GM23338 (cell line): ENCODE measurements around the gene SLC7A6. TPM values are rescaled to one million over a fixed set of nuclear protein-coding genes. Genes with fewer than 3 reads are reported as not detected.

Experiments
- ATAC-seq: fragments of 200-7000 bp; cut with Tn5 transposase; 3 replicates; pipeline ENCODE4 v1.9.1; 2020
- DNase-seq: peaks from one replicate; pipeline ENCODE4 v3.0.0-alpha.2; 2015; ENCODE audit warnings: low spot score
- H2AFZ ChIP-seq: fragments of 200-600 bp; sonication (generic); 2 replicates; pipeline ENCODE4 v1.8.0; 2016; ENCODE audit warnings: antibody characterized with exemption, mild to moderate bottlenecking, moderate library complexity
- H3F3A ChIP-seq: fragments of 200-600 bp; sonication (generic); replicated peaks from 2 replicates; pipeline ENCODE4 v1.8.0; 2017; ENCODE audit warnings: antibody characterized with exemption, mixed run types, low read depth
- H3K27ac ChIP-seq: fragments of 200-600 bp; sonication (generic); 2 replicates; pipeline ENCODE4 v1.6.1; 2016; ENCODE audit warnings: low read depth
- H3K27me3 ChIP-seq: fragments of 200-600 bp; sonication (generic); 2 replicates; pipeline ENCODE4 v1.8.0; 2016; ENCODE audit warnings: mild to moderate bottlenecking, mixed run types, moderate library complexity; ENCODE audit not compliant: insufficient read depth
- H3K36me3 ChIP-seq: fragments of 200-600 bp; sonication (generic); 2 replicates; pipeline ENCODE4 v1.8.0; 2016; ENCODE audit warnings: mild to moderate bottlenecking; ENCODE audit not compliant: insufficient read depth
- H3K4me1 ChIP-seq: fragments of 200-600 bp; sonication (generic); 2 replicates; pipeline ENCODE4 v1.8.0; 2016; ENCODE audit warnings: mild to moderate bottlenecking, moderate library complexity; ENCODE audit not compliant: insufficient read depth
- H3K4me2 ChIP-seq: fragments of 200-600 bp; sonication (generic); 2 replicates; pipeline ENCODE4 v1.7.1; 2017; ENCODE audit warnings: mixed run types
- H3K4me3 ChIP-seq: fragments of 200-600 bp; sonication (generic); 2 replicates; pipeline ENCODE4 v1.6.1; 2016; ENCODE audit warnings: mixed run types
- H3K79me2 ChIP-seq: fragments of 200-600 bp; sonication (generic); replicated peaks from 2 replicates; pipeline ENCODE4 v1.8.0; 2017; ENCODE audit warnings: mild to moderate bottlenecking; ENCODE audit not compliant: insufficient read depth
- H3K9me2 ChIP-seq: fragments of 200-600 bp; sonication (generic); 2 replicates; pipeline ENCODE4 v1.8.0; 2017; ENCODE audit not compliant: insufficient read depth
- H4K20me1 ChIP-seq: fragments of 200-600 bp; sonication (generic); replicated peaks from 2 replicates; pipeline ENCODE4 v1.8.0; 2017; ENCODE audit warnings: mild to moderate bottlenecking; ENCODE audit not compliant: insufficient read depth
- H3K27ac Mint-ChIP-seq: 2 replicates; pipeline ENCODE4 v1.8.0; 2020; ENCODE audit warnings: inconsistent platforms, mild to moderate bottlenecking, moderate library complexity, mixed read lengths
- H3K27me3 Mint-ChIP-seq: 3 replicates; pipeline ENCODE4 v1.8.0; 2022; ENCODE audit warnings: low read depth, mild to moderate bottlenecking, moderate library complexity, mixed read lengths, inconsistent platforms; ENCODE audit not compliant: insufficient read depth, poor library complexity
- H3K36me3 Mint-ChIP-seq: 3 replicates; pipeline ENCODE4 v1.8.0; 2021; ENCODE audit warnings: low read depth, mild to moderate bottlenecking, inconsistent platforms, moderate library complexity, mixed read lengths
- H3K4me1 Mint-ChIP-seq: 3 replicates; pipeline ENCODE4 v1.8.0; 2020; ENCODE audit warnings: mild to moderate bottlenecking, inconsistent platforms, mixed read lengths
- H3K4me3 Mint-ChIP-seq: 3 replicates; pipeline ENCODE4 v1.8.0; 2021; ENCODE audit warnings: moderate library complexity, mild to moderate bottlenecking, inconsistent platforms, mixed read lengths
- H3K9me3 Mint-ChIP-seq: 3 replicates; pipeline ENCODE4 v1.8.0; 2020; ENCODE audit warnings: moderate library complexity, mild to moderate bottlenecking, inconsistent platforms, mixed read lengths
- CTCF ChIP-seq, 2 experiments: fragments of 200-600 bp in 1 of 2; sonication (generic) in 1 of 2; conservative IDR thresholded peaks; 2 replicates each; pipeline versions ENCODE4 v1.5.1 to v1.6.1; 2016 to 2017; ENCODE audit warnings: antibody characterized with exemption in 2 of 2, low read depth in 2 of 2, mild to moderate bottlenecking in 2 of 2, moderate library complexity in 1 of 2
- ETS1 ChIP-seq: IDR thresholded peaks from 2 replicates; pipeline ENCODE4 v1.6.1; 2016; ENCODE audit warnings: antibody characterized with exemption
- EZH2 ChIP-seq: fragments of 200-600 bp; sonication (generic); IDR thresholded peaks from one replicate; pipeline ENCODE4 v1.8.0; 2017; ENCODE audit warnings: antibody characterized with exemption, mild to moderate bottlenecking, low read depth; ENCODE audit not compliant: unreplicated experiment
- EZH2phosphoT487 ChIP-seq: fragments of 200-600 bp; sonication (generic); IDR thresholded peaks from one replicate; pipeline ENCODE4 v1.8.1; 2018; ENCODE audit warnings: antibody characterized with exemption; ENCODE audit not compliant: unreplicated experiment
- JUNB ChIP-seq: IDR thresholded peaks from one replicate; pipeline ENCODE4 v1.6.1; 2016; ENCODE audit warnings: antibody characterized with exemption; ENCODE audit not compliant: unreplicated experiment
- NANOG ChIP-seq: IDR thresholded peaks from 2 replicates; pipeline ENCODE4 v1.6.1; 2016; ENCODE audit warnings: antibody characterized with exemption, borderline replicate concordance
- POLR2AphosphoS5 ChIP-seq: IDR thresholded peaks from 2 replicates; pipeline ENCODE4 v1.6.1; 2016; ENCODE audit warnings: antibody characterized with exemption, low read depth
- ZNF114 ChIP-seq: fragments of 250-450 bp; sonication (Bioruptor Pico); IDR thresholded peaks from 2 replicates; pipeline ENCODE4 v1.5.0; 2020; ENCODE audit warnings: mild to moderate bottlenecking, moderate library complexity
- ZNF331 ChIP-seq: fragments of 250-450 bp; sonication (Bioruptor Pico); IDR thresholded peaks from 2 replicates; pipeline ENCODE4 v1.5.0; 2020; ENCODE audit warnings: low read depth, mild to moderate bottlenecking, moderate library complexity
- polyA plus RNA-seq: library from polyadenylated mRNA; unstranded; fragments of >200 nt; fragmentation: Nextera tagmentation; extraction: Ambion mirVana; gene quantifications from 2 replicates; pipeline ENCODE4 v1.2.1, GENCODE V29; 2016
- total RNA-seq: library from RNA; depleted of rRNA; stranded (reverse); fragments of >200 nt; shearing (Covaris generic); gene quantifications from 2 replicates; pipeline ENCODE4 v1.2.3, GENCODE V29; 2014

The SLC7A6 gene
- total and polyA plus RNA-seq, 2 experiments from 2014 or later, result 16.6 to 30.9 TPM

GRCh38 chr16:68250951-68251350 lies 13.4 kb upstream of the SLC7A6 start (continued):
- TF ChIP-seq EZH2 (no peak), CTCF (conservative IDR thresholded peaks at IDR 0.05; ENCODE audit: low read depth in 2 of 2) (no peak), ZNF114 (CRISPR knock-in tag) (no peak)

GRCh38 chr16:68251832-68252231 lies 12.5 kb upstream of the SLC7A6 start:
- Mint-ChIP-seq H3K4me3 (no peak overlapping the region), H3K9me3 (no peaks in the 10 kb centered on the region), H3K27me3 (peaks cover 6% of the 10 kb centered on the region), H3K4me1 (no peaks in the 10 kb centered on the region), H3K27ac (no peak overlapping the region), H3K36me3 (peaks cover 2% of the 10 kb centered on the region; the same call in 1 of the 3 replicates)
- no peaks in the 10 kb centered on the region for H4K20me1 ChIP-seq
- H3K79me2 ChIP-seq, result no peaks in the 10 kb centered on the region
- no peak for DNase-seq
- H3K27ac ChIP-seq, result no peak overlapping the region
- H3K9me2 ChIP-seq, result no peaks in the 10 kb centered on the region
- H3K36me3 ChIP-seq, result no peaks in the 10 kb centered on the region
- H2AFZ ChIP-seq, result no peak overlapping the region
- H3K4me2 ChIP-seq, result no peak overlapping the region
- H3K4me3 ChIP-seq, result no peak overlapping the region
- TF ChIP-seq JUNB (no peak), ZNF331 (CRISPR knock-in tag) (no peak), EZH2phosphoT487 (no peak), POLR2AphosphoS5 (no peak)
- H3K27me3 ChIP-seq, result no peaks in the 10 kb centered on the region
- no peaks in the 10 kb centered on the region for H3K4me1 ChIP-seq
- no peaks in the 10 kb centered on the region for H3F3A ChIP-seq
- no peak for ATAC-seq

GRCh38 chr16:68252383-68252782 lies 11.9 kb upstream of the SLC7A6 start:
- no peaks in the 10 kb centered on the region for H4K20me1 ChIP-seq
- H3K4me3 ChIP-seq, result no peak overlapping the region
- no peak for ATAC-seq
- no peak for TF ChIP-seq ZNF114 (CRISPR knock-in tag)
- TF ChIP-seq CTCF (conservative IDR thresholded peaks at IDR 0.05; ENCODE audit: low read depth in 2 of 2), result no peak
- no peak for TF ChIP-seq POLR2AphosphoS5
- TF ChIP-seq ETS1, result no peak
- TF ChIP-seq EZH2phosphoT487, result no peak
- no peak for TF ChIP-seq NANOG

More at GRCh38 chr16:68252383-68252782, 11.9 kb upstream of the SLC7A6 start:
- H3K36me3 ChIP-seq, result no peaks in the 10 kb centered on the region
- no peaks in the 10 kb centered on the region for H3K27me3 ChIP-seq
- Mint-ChIP-seq H3K27ac (no peak overlapping the region), H3K4me3 (no peak overlapping the region), H3K36me3 (peaks cover 2% of the 10 kb centered on the region; the same call in 1 of the 3 replicates), H3K9me3 (no peaks in the 10 kb centered on the region), H3K4me1 (no peaks in the 10 kb centered on the region; the same call in 2 of the 3 replicates), H3K27me3 (peaks cover 6% of the 10 kb centered on the region)
- no peaks in the 10 kb centered on the region for H3F3A ChIP-seq
- no peaks in the 10 kb centered on the region for H3K4me1 ChIP-seq
- H2AFZ ChIP-seq, result no peak overlapping the region
- no peaks in the 10 kb centered on the region for H3K79me2 ChIP-seq
- DNase-seq, result no peak
- no peak overlapping the region for H3K4me2 ChIP-seq
- H3K27ac ChIP-seq, result no peak overlapping the region
- H3K9me2 ChIP-seq, result no peaks in the 10 kb centered on the region
